Measurements from ENCODE around the gene TAL1. TPM values are rescaled to one million over a fixed set of nuclear protein-coding genes. Genes with fewer than 3 reads are reported as not detected.

Gene TAL1
- total and polyA plus RNA-seq, 2 of the 13 experiments (the other 11 are each of a cell fraction or from before 2014, with no cell fraction given) = 0.05 TPM; not detected in 1

DNA sequence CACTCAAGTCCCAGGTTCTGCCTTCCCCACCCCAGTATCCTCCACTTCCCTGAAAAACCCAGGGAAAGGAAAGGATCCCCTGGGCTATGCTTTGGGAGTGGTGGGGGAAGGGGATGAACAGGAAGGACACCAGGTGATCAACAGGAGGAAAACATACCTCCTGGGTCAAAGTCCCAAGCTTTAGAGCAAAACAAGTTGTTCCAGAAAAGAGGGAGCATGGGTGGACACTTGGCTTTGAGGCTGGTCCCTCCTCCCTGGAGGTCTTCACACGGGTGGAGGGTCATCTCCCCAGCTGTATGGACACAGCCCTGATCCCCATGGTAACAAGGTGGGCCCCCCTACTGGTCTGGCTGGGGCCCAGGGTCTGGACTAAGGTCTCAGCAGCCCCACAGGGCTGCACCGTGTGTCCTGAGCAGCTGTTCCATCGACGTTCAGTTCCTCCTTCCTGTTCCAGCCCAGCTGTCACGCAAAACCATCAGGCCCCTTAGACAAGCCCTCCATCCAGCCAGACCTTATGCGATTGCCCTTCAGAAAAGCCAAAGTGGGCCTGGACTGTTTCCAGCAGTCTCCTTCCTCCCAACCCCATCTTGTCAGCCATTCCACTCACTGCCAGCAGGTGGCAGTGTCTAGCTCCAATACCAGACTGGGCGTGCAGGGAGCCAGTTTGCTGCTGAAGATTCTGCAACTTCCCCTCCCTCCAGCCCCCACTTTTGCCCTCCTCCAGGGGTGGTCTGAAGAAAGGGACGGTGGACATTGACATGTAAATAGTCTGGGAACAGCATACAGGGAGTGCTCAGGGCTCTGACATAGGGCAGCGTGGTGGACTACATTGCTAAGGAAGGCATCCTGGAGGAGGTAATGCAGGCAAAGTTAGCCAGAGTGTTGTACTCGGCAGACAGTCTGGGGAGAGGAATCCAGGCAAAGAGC, 39.3 kb downstream of the TAL1 start (continued):
- TF ChIP-seq, protein P1, sequence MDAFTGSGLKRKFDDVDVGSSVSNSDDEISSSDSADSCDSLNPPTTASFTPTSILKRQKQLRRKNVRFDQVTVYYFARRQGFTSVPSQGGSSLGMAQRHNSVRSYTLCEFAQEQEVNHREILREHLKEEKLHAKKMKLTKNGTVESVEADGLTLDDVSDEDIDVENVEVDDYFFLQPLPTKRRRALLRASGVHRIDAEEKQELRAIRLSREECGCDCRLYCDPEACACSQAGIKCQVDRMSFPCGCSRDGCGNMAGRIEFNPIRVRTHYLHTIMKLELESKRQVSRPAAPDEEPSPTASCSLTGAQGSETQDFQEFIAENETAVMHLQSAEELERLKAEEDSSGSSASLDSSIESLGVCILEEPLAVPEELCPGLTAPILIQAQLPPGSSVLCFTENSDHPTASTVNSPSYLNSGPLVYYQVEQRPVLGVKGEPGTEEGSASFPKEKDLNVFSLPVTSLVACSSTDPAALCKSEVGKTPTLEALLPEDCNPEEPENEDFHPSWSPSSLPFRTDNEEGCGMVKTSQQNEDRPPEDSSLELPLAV (CRISPR knock-in tag; conservative IDR thresholded peaks at IDR 0.05; ENCODE audit: low read depth) = no peak
- TF ChIP-seq, protein P2, sequence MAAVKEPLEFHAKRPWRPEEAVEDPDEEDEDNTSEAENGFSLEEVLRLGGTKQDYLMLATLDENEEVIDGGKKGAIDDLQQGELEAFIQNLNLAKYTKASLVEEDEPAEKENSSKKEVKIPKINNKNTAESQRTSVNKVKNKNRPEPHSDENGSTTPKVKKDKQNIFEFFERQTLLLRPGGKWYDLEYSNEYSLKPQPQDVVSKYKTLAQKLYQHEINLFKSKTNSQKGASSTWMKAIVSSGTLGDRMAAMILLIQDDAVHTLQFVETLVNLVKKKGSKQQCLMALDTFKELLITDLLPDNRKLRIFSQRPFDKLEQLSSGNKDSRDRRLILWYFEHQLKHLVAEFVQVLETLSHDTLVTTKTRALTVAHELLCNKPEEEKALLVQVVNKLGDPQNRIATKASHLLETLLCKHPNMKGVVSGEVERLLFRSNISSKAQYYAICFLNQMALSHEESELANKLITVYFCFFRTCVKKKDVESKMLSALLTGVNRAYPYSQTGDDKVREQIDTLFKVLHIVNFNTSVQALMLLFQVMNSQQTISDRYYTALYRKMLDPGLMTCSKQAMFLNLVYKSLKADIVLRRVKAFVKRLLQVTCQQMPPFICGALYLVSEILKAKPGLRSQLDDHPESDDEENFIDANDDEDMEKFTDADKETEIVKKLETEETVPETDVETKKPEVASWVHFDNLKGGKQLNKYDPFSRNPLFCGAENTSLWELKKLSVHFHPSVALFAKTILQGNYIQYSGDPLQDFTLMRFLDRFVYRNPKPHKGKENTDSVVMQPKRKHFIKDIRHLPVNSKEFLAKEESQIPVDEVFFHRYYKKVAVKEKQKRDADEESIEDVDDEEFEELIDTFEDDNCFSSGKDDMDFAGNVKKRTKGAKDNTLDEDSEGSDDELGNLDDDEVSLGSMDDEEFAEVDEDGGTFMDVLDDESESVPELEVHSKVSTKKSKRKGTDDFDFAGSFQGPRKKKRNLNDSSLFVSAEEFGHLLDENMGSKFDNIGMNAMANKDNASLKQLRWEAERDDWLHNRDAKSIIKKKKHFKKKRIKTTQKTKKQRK (IDR thresholded peaks at IDR 0.05; ENCODE audit: low read length) = no peak
- peak; percentile 37; the same call in 1 of the 2 replicates for TF ChIP-seq NFKB2 (CRISPR knock-in tag; IDR thresholded peaks at IDR 0.05; ENCODE audit: borderline replicate concordance)
- TF ChIP-seq HDAC1 (CRISPR knock-in tag; IDR thresholded peaks at IDR 0.05) = no peak; the same call in none of the 2 replicates
- TF ChIP-seq ZNF563 (CRISPR knock-in tag; IDR thresholded peaks at IDR 0.05) = 0 out of 2 replicates have a peak, but pooled peaks have one; percentile 54
- no peak for TF ChIP-seq ZNF83 (CRISPR knock-in tag; IDR thresholded peaks at IDR 0.05; ENCODE audit: borderline replicate concordance)
- no peak for TF ChIP-seq PHF20 (CRISPR knock-in tag; IDR thresholded peaks at IDR 0.05)
- TF ChIP-seq, protein P3, sequence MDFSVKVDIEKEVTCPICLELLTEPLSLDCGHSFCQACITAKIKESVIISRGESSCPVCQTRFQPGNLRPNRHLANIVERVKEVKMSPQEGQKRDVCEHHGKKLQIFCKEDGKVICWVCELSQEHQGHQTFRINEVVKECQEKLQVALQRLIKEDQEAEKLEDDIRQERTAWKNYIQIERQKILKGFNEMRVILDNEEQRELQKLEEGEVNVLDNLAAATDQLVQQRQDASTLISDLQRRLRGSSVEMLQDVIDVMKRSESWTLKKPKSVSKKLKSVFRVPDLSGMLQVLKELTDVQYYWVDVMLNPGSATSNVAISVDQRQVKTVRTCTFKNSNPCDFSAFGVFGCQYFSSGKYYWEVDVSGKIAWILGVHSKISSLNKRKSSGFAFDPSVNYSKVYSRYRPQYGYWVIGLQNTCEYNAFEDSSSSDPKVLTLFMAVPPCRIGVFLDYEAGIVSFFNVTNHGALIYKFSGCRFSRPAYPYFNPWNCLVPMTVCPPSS (IDR thresholded peaks at IDR 0.05) = no peak
- no peak for TF ChIP-seq HIVEP1 (CRISPR knock-in tag; IDR thresholded peaks at IDR 0.05)
- TF ChIP-seq, protein P4, sequence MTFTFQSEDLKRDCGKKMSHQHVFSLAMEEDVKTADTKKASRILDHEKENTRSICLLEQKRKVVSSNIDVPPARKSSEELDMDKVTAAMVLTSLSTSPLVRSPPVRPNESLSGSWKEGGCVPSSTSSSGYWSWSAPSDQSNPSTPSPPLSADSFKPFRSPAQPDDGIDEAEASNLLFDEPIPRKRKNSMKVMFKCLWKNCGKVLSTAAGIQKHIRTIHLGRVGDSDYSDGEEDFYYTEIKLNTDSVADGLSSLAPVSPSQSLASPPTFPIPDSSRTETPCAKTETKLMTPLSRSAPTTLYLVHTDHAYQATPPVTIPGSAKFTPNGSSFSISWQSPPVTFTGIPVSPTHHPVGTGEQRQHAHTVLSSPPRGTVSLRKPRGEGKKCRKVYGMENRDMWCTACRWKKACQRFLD (CRISPR knock-in tag; IDR thresholded peaks at IDR 0.05; ENCODE audit: borderline replicate concordance) = peak; percentile 21; the same call in 1 of the 2 replicates
- no peak for TF ChIP-seq FOXP1 (IDR thresholded peaks at IDR 0.05)
- peak; percentile 81 for TF ChIP-seq FOXP1 (CRISPR knock-in tag; IDR thresholded peaks at IDR 0.05)
- TF ChIP-seq, protein P5, sequence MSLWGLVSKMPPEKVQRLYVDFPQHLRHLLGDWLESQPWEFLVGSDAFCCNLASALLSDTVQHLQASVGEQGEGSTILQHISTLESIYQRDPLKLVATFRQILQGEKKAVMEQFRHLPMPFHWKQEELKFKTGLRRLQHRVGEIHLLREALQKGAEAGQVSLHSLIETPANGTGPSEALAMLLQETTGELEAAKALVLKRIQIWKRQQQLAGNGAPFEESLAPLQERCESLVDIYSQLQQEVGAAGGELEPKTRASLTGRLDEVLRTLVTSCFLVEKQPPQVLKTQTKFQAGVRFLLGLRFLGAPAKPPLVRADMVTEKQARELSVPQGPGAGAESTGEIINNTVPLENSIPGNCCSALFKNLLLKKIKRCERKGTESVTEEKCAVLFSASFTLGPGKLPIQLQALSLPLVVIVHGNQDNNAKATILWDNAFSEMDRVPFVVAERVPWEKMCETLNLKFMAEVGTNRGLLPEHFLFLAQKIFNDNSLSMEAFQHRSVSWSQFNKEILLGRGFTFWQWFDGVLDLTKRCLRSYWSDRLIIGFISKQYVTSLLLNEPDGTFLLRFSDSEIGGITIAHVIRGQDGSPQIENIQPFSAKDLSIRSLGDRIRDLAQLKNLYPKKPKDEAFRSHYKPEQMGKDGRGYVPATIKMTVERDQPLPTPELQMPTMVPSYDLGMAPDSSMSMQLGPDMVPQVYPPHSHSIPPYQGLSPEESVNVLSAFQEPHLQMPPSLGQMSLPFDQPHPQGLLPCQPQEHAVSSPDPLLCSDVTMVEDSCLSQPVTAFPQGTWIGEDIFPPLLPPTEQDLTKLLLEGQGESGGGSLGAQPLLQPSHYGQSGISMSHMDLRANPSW (CRISPR knock-in tag; IDR thresholded peaks at IDR 0.05; ENCODE audit: borderline replicate concordance) = no peak
- TF ChIP-seq FOSL2 (CRISPR knock-in tag; IDR thresholded peaks at IDR 0.05) = peak; percentile 25; the same call in 1 of the 2 replicates
- TF ChIP-seq ZNF180 (CRISPR knock-in tag; IDR thresholded peaks at IDR 0.05; ENCODE audit: borderline replicate concordance, low read depth) = no peak
- TF ChIP-seq POLR2A (IDR thresholded peaks at IDR 0.05; ENCODE audit: insufficient read depth in 1 of 2, low read depth in 2 of 2, low read length in 2 of 2) = peak; percentile 67 to 76
- TF ChIP-seq, protein P6, sequence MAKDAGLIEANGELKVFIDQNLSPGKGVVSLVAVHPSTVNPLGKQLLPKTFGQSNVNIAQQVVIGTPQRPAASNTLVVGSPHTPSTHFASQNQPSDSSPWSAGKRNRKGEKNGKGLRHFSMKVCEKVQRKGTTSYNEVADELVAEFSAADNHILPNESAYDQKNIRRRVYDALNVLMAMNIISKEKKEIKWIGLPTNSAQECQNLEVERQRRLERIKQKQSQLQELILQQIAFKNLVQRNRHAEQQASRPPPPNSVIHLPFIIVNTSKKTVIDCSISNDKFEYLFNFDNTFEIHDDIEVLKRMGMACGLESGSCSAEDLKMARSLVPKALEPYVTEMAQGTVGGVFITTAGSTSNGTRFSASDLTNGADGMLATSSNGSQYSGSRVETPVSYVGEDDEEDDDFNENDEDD (CRISPR knock-in tag; IDR thresholded peaks at IDR 0.05; ENCODE audit: borderline replicate concordance) = peak; percentile 51; the same call in 1 of the 2 replicates
